HG03354 (cell line): ENCODE data around the gene CCDC63.

ENCODE experiments used
- ATAC-seq: cut with Tn5 transposase; IDR thresholded peaks from one replicate; pipeline ENCODE4 v1.9.1; 2021; ENCODE audit warnings: mild to moderate bottlenecking; ENCODE audit not compliant: unreplicated experiment, poor library complexity, severe bottlenecking

Gene CCDC63

GRCh38 chr12:110846615-110847566 lies at the start of gene CCDC63:
TSS of gene CCDC63 (plus strand) at chr12:110846987. CDS start at chr12:110852955, 5,968 bp downstream.
- no peak for ATAC-seq

GRCh38 chr12:110798461-110798860 lies 48.3 kb upstream of the CCDC63 start:
- no peak for ATAC-seq

GRCh38 chr12:110802489-110802888 lies 44.3 kb upstream of the CCDC63 start:
- no peak for ATAC-seq

GRCh38 chr12:110804406-110804805 lies 42.4 kb upstream of the CCDC63 start:
- no peak for ATAC-seq

GRCh38 chr12:110807640-110808039 lies 39.1 kb upstream of the CCDC63 start:
- no peak for ATAC-seq

- ATAC-seq, result no peak
These were observed 37.6 kb upstream of the CCDC63 start for GRCh38 chr12:110809149-110809548.

- no peak for ATAC-seq
These were observed 34.8 kb upstream of the CCDC63 start for GRCh38 chr12:110811972-110812371.

- no peak for ATAC-seq
These were observed 33.5 kb upstream of the CCDC63 start for GRCh38 chr12:110813285-110813684.

GRCh38 chr12:110813756-110814155 lies 33.0 kb upstream of the CCDC63 start:
- ATAC-seq, result no peak

GRCh38 chr12:110816248-110816647 lies 30.5 kb upstream of the CCDC63 start:
- no peak for ATAC-seq

GRCh38 chr12:110816779-110817178 lies 30.0 kb upstream of the CCDC63 start:
- no peak for ATAC-seq

- ATAC-seq, result no peak
These were observed 28.3 kb upstream of the CCDC63 start for GRCh38 chr12:110818511-110818910.

- no peak for ATAC-seq
These were observed 27.6 kb upstream of the CCDC63 start for GRCh38 chr12:110819150-110819549.

GRCh38 chr12:110819646-110820045 lies 27.1 kb upstream of the CCDC63 start:
- no peak for ATAC-seq

- ATAC-seq, result no peak
These were observed 24.9 kb upstream of the CCDC63 start for GRCh38 chr12:110821917-110822316.

GRCh38 chr12:110822821-110823415 lies 23.9 kb upstream of the CCDC63 start:
- ATAC-seq, result no peak

- ATAC-seq, result no peak
These were observed 22.4 kb upstream of the CCDC63 start for GRCh38 chr12:110824342-110824741.

GRCh38 chr12:110825530-110825929 lies 21.3 kb upstream of the CCDC63 start:
- no peak for ATAC-seq

- peak; percentile 85 for ATAC-seq
These were observed 20.1 kb upstream of the CCDC63 start for GRCh38 chr12:110826592-110827200.

- ATAC-seq, result no peak
These were observed 17.5 kb upstream of the CCDC63 start for GRCh38 chr12:110829308-110829707.

GRCh38 chr12:110836291-110836690 lies 10.5 kb upstream of the CCDC63 start:
- ATAC-seq, result no peak
